GM20431 (cell line): ENCODE data around the gene KIAA1755.

ENCODE experiments used
- in situ Hi-C: fragments of 300-500 bp; cut with MseI, MboI; formaldehyde crosslinking; loops from one replicate; pipeline ENCODE4 v1.15.0; 2020; ENCODE audit warnings: low sequenced_read_pairs; ENCODE audit not compliant: unreplicated experiment

Gene KIAA1755

DNA sequence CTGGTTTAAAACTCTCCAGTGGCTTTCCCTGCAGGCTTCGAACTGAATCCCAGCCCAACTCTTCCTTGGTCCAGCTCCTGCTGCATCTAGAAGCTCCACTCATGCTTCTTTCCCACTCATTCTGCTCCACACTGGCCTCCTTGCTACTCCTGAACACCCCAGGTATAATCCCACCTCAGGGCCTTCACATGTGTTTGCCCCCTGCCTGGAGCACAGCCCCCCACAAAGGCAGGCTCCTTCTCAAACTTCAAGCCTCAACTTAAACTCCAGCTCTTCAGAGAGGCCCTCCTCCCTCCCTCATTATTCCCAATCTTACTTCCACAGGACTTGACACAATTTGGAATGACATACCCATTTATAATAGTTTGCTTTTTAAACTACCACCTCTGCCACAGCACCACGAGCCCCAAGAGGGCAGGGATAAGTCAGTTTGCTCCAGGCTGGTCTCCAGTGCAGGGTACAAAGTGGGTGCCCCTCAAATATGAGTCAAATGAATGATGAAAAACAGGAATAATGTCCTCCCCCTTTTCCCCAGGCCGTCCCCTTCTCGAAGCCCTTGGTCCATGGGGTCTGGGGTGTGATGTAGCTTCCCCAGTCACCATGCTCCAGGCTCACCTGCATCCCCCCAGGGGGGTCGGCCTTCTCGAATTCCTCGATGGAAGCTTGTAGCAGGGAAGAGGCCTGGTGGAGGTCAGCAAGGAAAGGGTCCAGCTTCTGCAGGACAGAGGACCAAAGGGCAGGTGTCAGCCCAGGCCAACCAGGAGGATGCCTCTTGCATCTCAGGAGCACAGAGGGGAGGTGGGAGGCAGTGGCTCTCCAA, 37.4 kb downstream of the KIAA1755 start:
- in situ Hi-C loops: loop anchor here (10.0 kb wide), 1 partner anchor 168 kb away; no protein-coding TSS in a partner anchor

GRCh38 chr20:38222231-38222922, 38.2 kb downstream of the KIAA1755 start:
- in situ Hi-C loops: loop anchor here (10.0 kb wide), 1 partner anchor 168 kb away; no protein-coding TSS in a partner anchor

DNA sequence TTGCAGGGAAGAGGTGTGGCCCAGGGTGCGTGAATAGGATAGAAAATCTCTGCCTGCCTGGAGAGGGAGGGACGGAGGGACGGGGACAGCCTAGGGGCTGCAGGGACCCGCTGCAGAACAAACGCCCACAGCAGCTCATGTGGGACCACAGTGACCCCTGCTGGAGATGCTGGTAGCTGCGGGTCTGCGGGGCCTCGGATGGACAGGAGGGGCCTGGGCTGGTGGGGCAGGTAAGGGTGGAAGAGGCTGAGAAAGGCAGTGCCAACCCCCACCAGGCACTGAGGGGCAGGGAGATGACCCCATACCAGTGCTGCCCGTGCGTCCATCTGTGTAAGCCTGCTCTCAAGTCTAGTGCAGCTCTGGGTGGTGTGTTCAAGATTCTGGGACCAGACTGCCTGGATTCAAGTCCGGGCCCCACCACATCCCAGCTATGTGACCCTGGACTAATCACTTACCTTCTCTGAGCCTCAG, 39.4 kb downstream of the KIAA1755 start:
- in situ Hi-C loops: loop anchor here (10.0 kb wide), 1 partner anchor 166 kb away; no protein-coding TSS in a partner anchor

DNA sequence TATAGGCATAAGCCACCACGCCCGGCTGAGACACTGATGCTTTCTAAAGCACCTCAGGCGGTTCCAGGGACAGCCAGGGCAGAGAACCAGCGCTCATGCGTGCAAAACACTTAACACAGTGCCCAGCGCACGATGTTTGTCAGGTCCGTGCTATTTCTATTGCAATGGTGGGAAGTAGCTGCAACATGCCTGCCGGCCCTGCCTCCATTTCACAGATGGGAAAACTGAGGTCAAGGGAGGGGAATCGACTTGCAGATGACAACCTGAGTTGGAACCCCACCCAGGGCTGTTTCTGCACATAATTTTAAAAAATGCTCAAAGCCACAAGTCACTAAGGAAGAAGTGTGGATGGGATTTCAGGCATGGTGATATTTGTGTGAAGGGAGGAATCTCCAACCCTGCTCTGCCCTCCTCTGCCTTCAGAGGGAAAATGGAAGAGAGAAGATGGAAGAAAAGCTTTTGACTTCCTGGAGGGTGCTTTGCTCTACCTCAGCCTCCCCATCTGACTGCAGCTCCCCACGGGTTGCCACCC, 39.9 kb downstream of the KIAA1755 start:
- in situ Hi-C loops: loop anchor here (10.0 kb wide), 1 partner anchor 166 kb away; no protein-coding TSS in a partner anchor

DNA sequence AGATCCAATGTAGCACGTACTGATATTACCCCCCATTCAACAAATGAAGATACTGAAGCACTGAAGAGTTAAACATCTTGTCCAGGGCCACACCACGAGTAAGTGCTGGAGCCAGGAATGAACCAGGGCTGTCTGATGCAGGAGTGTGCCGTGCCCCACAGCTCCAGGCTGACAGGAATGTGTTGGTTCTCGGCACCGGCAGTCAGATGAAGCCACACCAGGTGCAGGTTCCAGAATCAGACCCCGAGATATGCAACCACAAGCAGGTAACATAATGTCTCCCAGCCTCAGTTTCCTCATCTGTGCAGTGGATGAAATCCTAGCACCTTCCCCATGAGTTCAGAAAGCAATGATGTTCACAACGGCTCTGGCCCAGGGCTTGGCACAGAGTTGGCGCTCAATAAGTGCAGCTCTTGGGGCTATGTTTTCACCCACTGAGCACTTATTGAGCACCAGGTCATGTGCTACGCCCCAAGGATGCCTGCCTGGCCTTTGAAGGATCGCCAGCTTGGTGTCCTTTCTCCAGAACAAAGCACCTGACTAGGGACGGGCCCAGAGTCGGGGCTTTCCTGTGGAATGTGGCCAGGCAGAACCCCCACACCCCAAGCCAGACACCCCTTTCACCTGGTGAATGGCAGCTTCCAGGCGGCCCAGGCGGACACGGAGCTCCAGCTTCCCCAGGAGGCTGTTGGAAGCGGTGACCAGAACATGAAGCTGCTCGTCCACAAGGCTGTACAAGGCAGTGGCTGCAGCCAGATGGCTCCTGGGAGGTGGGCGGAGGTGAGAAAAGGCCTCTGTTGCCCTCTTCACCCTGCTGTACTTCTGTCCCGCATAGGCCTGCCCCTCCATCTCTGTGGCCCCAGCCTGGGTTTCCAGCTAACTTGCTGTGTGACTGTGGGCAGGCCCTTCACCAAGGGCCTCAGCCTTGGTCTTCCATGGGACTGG, 41.3 kb downstream of the KIAA1755 start:
- in situ Hi-C loops: no loop called here

DNA sequence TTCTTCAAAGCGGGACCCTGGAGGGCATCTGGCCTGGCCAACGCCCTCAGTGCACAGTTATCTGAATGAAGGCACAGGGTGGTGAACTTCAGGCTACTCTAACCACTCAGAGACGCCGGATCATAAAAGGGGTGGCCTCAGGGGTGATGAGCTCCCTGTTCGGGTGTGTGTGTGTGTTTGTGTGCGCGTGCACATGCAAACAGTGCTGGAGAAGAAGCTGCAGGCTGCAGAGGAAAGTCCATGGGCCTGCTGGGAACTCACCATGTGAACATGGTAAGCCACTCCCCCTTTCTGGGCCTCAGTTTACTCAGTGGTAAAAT, 42.0 kb downstream of the KIAA1755 start:
- in situ Hi-C loops: no loop called here

DNA sequence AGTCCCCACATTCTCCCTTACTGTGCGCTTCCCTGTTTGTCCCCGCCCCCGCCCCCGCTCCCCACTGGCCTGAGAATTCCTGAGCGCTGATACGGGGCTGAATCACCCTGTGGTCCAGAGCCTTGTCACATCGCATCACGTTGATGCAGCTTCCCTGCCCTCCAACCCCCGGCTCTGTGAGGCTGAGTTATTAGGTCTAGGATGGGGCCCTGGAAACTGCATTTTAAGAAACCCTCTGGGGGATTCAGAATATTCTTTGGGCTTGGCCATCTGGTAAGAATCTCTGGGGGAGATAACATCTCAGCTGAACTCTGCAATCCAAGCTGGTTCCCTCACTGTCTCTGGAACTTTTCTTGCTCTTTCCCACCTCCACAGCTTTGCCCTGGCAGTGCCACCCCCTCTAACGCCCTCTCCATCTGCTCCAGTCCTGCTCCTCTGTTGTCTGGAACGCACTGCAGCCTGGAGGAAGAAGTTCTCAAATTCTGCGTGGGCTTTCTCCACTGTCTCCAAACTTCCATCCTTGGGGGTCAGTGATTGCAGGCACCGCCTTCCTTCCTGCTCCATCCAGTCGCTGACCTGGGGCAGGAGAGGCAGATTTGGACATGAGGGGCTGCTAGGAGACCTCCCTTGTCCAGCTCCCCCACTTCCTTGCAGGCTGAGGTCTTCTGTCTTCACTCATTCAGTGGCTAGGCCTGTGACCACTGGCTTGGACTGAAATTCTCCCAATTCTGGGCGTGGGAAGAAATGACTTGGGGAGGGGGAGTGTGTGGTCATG, 42.6 kb downstream of the KIAA1755 start:
- in situ Hi-C loops: no loop called here

- in situ Hi-C loops: no loop called here
These were observed 43.6 kb downstream of the KIAA1755 start for GRCh38 chr20:38216746-38217595.

- in situ Hi-C loops: no loop called here
These were observed 44.3 kb downstream of the KIAA1755 start for GRCh38 chr20:38216201-38216600.

- in situ Hi-C loops: no loop called here
These were observed 45.0 kb downstream of the KIAA1755 start for GRCh38 chr20:38215194-38216182.

DNA sequence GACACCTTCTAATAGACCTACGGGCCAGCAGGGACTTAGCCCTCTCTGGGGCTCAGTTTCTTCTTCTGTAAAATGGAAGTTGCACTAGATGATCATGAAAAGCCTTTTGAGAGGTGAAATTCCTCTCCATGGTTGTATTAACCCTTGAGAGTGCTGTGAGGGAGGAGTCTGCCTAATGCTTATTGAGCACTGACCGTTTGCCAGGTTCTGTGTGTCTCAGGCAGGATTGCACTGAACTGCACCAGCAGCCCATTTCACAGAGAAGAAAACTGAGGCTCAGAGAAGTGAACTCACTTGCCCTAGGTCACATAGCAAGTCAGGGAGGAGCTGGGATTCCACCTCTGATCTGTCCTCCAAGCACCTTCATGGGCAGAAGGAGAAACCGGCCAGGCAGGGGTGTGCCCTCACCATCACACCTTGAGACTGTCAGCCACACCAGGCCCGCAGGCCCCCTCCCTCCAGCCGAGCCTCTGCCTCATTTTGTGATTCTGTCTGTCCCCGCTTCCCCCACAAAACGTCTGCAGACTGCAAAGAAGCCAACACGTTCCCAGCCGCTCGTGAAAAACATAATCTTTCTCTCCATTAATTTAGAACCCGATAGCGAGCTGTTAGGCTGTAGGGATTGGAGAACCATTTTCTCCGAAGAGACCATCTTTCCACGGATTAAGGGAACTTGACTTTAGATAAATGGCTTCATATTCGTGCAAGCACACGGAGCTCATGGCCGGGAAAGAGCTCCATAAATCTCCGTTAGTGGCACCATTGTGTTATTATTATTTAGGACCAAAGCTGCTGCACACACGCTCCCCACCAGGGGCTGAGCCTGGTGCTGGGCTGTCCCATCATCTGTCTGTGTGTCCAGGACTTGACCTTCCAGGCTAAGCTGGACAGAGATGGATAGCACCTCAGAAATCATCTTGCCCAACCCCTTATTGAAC, 46.0 kb downstream of the KIAA1755 start:
- in situ Hi-C loops: no loop called here

- in situ Hi-C loops: no loop called here
These were observed 47.0 kb downstream of the KIAA1755 start for GRCh38 chr20:38213607-38213940.

GRCh38 chr20:38212806-38213606, 47.5 kb downstream of the KIAA1755 start:
- in situ Hi-C loops: no loop called here

GRCh38 chr20:38211200-38212097, 49.1 kb downstream of the KIAA1755 start:
- in situ Hi-C loops: no loop called here
